ENCODE data around the gene CHST13.
"Not testable (repeated sequence)": the region's sequence is repeated elsewhere in the genome, so short reads cannot be mapped to it uniquely, and the experiment has no call there.

The CHST13 gene

DNA sequence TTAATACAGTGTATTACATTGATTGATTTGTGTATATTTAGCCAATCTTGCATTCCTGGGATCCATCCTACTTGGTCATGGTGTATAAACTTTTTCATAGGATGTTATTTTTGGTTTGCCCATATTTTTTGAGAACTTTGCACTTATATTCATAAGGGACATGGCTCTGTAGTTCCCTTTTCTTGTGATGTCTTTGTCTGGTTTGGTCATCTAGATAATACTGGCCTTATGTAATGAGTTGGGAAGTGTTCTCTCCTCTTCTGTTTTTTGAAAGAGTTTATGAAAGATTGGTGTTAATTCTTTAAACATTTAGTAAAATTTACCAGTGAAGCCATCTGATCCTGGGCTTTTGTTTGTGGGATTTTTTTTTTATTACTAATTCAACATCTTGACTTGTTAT, 9.6 kb downstream of the CHST13 start:
- Histone ChIP-seq H3K4me3 (ENCODE audit: low read depth, low read length) (no peak overlapping the region), H3K27me3 (peaks cover 12% of the 10 kb centered on the region), H3K9me3 (no peaks in the 10 kb centered on the region; the same call in 1 of the 2 replicates), H3K36me3 (no peaks in the 10 kb centered on the region), H3K4me1 (no peaks in the 10 kb centered on the region)
- TF ChIP-seq, protein P1, sequence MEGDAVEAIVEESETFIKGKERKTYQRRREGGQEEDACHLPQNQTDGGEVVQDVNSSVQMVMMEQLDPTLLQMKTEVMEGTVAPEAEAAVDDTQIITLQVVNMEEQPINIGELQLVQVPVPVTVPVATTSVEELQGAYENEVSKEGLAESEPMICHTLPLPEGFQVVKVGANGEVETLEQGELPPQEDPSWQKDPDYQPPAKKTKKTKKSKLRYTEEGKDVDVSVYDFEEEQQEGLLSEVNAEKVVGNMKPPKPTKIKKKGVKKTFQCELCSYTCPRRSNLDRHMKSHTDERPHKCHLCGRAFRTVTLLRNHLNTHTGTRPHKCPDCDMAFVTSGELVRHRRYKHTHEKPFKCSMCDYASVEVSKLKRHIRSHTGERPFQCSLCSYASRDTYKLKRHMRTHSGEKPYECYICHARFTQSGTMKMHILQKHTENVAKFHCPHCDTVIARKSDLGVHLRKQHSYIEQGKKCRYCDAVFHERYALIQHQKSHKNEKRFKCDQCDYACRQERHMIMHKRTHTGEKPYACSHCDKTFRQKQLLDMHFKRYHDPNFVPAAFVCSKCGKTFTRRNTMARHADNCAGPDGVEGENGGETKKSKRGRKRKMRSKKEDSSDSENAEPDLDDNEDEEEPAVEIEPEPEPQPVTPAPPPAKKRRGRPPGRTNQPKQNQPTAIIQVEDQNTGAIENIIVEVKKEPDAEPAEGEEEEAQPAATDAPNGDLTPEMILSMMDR (IDR thresholded peaks at IDR 0.05; ENCODE audit: low read depth, low read length), result no peak
- DNase-seq, result no peak

DNA sequence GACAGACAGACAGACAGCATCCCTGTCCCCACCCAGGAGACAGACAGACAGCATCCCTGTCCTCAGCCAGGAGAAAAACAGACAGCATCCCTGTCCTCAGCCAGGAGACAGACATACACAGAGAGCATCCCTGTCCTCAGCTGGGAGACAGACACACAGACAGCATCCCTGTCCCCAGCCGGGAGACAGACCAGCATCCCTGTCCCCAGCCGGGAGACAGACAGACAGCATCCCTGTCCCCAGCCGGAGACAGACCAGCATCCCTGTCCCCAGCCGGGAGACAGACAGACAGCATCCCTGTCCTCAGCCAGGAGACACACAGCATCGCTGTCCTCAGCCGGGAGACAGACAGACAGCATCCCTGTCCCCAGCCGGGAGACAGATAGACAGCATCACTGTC, 10.8 kb downstream of the CHST13 start:
- H3K4me1 ChIP-seq; H3K36me3 ChIP-seq; H3K9me3 ChIP-seq; H3K4me3 ChIP-seq (ENCODE audit: low read depth, low read length): not testable (repeated sequence)
- peak; percentile 1 for DNase-seq
- H3K27me3 ChIP-seq, result peaks cover 12% of the 10 kb centered on the region

DNA sequence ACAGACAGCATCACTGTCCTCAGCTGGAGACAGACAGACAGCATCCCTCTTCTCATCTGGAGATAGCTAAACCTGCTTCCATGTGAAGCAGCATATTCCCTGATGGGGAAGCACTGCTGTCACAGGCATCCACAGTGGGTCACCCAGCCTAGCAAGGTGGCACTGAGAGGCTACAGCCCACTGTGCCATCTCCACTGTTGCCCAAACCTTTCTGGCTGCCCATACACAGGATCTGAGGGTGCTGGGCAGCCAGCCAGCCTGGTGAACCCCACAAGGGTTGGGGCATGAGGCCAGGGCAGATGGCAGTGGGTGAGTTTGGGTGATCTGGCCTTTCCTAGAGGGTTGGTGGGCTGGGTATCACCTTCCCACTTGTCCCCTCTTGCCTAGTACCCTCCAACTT, 11.7 kb downstream of the CHST13 start:
- Histone ChIP-seq H3K27me3 (peaks cover 12% of the 10 kb centered on the region), H3K36me3 (no peaks in the 10 kb centered on the region), H3K4me1 (no peaks in the 10 kb centered on the region), H3K4me3 (ENCODE audit: low read depth, low read length) (no peak overlapping the region), H3K9me3 (no peaks in the 10 kb centered on the region; the same call in 1 of the 2 replicates)
- TF ChIP-seq, protein P1 (IDR thresholded peaks at IDR 0.05; ENCODE audit: low read depth, low read length), result no peak
- DNase-seq, result peak; percentile 2

DNA sequence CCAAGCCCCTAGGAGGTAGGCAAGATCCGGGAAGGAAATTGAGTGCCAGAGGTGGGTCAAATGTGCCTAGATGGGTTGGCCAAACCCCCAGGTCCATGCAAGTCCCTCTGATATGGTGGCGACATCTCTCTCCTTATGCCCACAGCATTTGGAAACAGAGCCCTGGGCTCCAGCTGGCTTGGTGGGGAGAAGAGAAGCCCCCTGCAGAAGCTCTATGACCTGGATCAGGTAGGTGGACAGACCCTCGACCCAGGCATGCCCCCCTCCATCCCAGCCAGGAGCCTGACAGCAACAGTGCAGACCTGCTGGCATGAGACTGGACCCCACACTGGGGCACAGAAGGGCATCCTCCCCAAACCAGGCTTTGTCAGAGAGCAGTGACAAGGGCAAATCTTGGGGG, 12.2 kb downstream of the CHST13 start:
- Histone ChIP-seq H3K36me3 (no peaks in the 10 kb centered on the region), H3K9me3 (no peaks in the 10 kb centered on the region; the same call in 1 of the 2 replicates), H3K4me3 (ENCODE audit: low read depth, low read length) (no peak overlapping the region), H3K4me1 (no peaks in the 10 kb centered on the region), H3K27me3 (peaks cover 12% of the 10 kb centered on the region)
- DNase-seq, result peak; percentile 1
- TF ChIP-seq, protein P1 (IDR thresholded peaks at IDR 0.05; ENCODE audit: low read depth, low read length), result no peak

DNA sequence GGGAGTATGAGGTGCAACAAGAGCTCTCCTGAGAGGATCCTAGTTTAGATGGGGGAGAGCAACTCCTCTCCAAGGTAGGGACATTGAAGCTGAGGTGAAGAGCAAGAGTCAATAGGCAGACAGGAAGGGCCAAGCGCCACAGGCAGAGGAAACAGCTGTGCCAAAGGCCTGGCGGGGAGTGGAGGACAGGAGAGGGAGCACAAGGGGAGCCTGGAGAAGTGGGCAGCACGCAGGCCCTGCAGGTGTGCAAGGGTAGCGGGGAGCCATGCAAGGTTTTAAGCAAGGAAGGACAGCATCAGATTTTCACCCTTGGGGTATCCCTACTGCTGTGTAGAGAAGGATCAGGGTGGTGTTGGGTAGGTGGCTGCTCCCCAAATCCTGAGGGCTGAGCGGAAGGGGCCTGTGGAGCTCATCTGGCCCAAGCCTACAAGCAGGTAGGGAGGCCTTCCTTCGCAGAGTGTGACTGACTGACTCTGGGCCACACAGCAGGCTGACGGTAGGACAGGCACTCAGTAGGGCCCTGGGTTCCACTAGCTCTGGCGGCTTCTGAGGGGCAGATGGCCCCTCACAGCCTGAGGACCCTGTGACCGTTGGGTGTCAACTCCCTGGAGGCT, 13.3 kb downstream of the CHST13 start:
- Histone ChIP-seq H3K4me1 (no peaks in the 10 kb centered on the region), H3K27me3 (peaks cover 12% of the 10 kb centered on the region), H3K36me3 (no peaks in the 10 kb centered on the region), H3K9me3 (no peaks in the 10 kb centered on the region; the same call in 1 of the 2 replicates), H3K4me3 (ENCODE audit: low read depth, low read length) (no peak overlapping the region)
- no peak for DNase-seq
- TF ChIP-seq, protein P1 (IDR thresholded peaks at IDR 0.05; ENCODE audit: low read depth, low read length), result no peak

DNA sequence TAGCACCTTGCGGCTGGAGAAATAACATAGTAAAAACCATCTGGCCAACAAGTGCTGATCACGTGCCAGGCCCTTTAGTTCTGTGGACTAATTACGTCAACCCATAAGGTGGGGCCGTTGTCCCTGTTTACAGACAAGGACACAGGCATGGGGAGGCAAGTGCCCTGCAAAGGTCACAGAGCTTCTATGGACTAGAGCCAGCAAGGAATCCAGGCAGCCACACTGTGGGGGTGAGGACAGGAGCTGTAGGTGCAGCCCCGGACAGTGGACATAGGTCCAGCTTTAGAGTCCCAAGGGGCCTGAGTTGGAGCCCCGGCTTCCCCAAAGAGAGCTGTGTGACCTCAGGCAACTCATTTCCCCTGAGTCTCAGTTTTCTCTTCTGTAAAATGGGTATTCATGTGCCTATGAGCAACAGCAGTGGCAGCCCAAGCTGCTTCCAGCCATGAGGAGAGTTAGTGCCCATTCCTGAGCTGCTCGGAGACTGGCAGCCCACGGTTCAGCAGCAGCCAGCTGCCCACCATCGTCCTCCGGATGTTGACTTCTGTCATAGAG, 13.9 kb downstream of the CHST13 start:
- TF ChIP-seq, protein P1 (IDR thresholded peaks at IDR 0.05; ENCODE audit: low read depth, low read length), result no peak
- Histone ChIP-seq H3K4me3 (ENCODE audit: low read depth, low read length) (no peak overlapping the region), H3K36me3 (no peaks in the 10 kb centered on the region), H3K9me3 (no peaks in the 10 kb centered on the region; the same call in 1 of the 2 replicates), H3K4me1 (no peaks in the 10 kb centered on the region), H3K27me3 (peaks cover 8% of the 10 kb centered on the region)
- peak; percentile 10 for DNase-seq

Measured in BE2C (cell line).